Stimulated activated naive CD4-positive, alpha-beta T cell (primary cell): Measurements from ENCODE around the gene HSPA6.
"Not testable (repeated sequence)": the region's sequence is repeated elsewhere in the genome, so short reads cannot be mapped to it uniquely, and the experiment has no call there.

Experiments used
- DNase-seq, 6 experiments: peaks; one replicate each; lab custom pipeline; 2025; lab: John Stamatoyannopoulos, UW

Gene HSPA6

DNA sequence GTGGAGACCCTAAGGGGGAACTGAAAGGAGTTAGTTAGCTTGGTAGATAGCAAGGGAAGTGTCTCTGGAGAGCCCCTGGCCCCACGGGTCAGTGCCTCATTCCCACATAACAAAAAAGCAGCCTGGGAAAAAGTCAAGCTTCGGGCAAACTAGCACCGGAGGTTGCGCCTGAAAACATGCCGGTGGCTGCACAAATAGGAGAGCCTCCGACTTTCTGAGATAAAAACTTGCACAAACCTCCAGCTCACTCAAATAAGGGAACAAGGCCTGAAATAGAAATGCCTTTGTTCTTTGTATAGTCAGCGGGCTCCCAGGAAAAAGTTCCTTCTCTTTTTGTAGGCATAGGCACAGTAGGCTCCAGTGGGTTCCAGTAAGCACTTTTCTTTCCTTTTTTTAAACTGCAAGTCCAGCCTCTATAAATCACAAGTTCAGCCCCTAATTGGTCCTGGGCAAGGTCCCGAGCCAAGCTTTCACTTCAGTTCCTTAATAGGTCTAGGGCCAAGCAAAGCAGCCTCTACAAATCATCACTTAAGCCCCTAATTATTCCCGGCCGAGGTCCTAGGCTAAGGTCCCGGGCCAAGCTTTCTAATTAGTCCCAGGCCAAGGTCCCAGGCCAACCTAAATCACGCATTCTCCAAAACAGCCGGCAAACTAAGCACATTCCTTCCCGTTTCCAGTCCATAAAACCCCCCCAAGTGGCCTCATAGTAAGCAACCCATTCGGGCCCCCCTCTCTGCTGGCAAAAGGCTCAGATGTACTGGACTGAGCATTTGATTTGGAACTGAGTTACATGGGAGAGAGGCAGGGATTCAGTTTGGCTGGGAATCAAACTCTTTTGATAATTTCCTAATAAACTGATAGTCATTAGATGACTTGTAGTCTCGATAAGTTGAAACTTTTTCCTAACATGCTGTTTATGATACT lies 8.6 kb downstream of the HSPA6 start:
- DNase-seq = not testable (repeated sequence)

DNA sequence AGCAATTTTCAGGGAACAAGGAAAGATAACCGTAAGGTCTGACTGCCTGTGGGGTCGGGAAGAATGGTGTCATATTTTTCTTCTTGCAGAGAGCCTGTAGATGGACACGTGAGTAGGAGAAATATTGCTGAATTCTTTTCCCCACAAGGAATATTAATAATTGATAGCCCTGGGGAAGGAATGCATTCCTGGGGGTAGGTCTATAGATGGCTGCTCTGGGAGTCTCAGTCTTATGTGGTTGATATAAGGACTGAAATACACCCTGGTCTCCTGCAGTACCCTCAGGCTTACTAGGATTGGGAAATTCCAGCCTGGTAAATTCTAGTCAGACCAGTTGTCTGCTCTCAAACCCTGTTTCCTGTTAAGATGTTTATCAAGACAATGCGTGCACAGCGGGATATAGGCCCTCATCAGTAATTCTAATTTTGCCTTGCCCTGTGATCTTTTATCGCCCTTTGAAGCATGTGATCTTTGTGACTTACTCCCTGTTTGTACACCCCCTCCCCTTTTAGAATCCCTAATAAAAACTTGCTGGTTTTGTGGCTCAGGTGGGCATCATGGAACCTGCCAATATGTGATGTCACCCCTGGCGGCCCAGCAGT lies 12.8 kb downstream of the HSPA6 start:
- DNase-seq = not testable (repeated sequence)

DNA sequence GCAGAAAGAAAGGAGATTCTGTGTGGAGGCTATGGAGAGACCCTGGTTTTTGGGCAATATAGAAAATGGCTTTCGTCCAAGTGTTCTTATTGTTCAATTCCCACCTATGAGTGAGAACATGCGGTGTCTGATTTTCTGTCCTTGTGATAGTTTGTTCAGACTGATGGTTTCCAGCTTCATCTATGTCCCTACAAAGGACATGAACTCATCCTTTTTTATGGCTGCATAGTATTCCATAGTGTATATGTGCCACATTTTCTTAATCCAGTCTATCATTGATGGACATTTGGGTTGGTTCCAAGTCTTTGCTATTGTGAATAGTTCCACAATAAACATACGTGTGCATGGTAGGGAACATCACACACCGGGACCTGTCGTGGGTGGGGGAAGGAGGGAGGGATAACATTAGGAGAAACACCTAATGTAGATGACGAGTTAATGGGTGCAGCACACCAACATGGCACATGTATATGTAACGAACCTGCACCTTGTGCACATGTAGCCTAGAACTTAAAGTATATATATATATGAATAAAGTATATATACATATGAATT lies 14.7 kb downstream of the HSPA6 start:
- DNase-seq = not testable (repeated sequence)

DNA sequence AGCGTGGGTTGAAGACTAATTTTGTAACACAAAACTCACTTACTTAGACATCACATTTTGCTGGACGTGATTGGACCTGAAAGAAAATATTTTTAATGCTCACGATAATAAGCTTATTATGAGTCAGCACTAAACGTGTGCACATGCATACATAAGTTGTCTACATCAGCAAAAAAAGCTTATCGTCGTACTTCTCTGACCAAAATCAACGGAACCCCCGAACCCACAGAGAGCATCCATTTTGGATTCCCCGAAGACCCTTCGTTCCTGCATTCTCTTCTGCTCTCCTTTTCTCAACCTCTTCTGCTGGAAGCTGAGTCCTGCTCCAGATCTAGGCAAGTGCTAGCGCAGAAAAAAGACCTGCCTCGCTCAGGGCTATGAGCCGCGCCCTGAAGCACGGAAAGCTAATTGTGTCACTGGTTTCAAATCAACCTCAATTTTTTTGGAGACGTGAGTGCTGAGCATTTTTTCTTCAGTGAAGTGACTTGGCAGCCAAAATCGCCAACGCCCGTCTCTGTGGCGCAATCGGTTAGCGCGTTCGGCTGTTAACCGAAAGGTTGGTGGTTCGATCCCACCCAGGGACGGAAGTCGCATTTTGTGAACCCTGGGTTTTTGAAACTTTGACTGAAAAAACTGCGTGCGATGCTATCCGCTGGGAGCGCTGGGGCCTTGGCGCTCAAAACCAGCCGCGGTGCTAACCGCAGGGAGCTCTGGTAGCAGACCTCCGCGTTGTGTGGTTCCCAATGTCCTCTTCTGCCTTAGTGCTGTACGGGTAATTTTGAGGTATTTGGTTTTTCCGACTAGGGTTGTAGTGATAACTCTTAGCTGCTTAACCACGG lies 15.6 kb downstream of the HSPA6 start:
- DNase-seq = peak; percentile 75 to 93 (median 82)

DNA sequence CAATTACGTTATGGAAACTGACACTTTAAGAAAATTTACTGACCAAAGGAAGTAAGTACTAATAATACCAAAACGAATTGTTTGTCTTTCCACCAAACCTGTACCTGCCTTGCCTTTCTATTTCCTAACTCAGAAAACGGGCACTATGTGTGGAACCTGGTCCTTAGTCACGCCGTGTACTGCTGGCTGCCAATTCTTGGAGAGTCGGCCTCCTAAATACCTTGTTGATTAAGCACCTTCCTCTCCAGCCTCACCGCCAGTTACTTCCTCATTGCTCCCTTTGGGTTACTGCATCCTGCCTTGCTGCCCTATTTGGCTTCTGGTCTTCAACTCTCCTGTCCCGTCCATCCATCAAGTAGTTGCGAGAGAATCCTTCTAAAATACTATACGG lies 16.2 kb downstream of the HSPA6 start:
- DNase-seq = peak in 1 of 6 experiments; percentile 51

DNA sequence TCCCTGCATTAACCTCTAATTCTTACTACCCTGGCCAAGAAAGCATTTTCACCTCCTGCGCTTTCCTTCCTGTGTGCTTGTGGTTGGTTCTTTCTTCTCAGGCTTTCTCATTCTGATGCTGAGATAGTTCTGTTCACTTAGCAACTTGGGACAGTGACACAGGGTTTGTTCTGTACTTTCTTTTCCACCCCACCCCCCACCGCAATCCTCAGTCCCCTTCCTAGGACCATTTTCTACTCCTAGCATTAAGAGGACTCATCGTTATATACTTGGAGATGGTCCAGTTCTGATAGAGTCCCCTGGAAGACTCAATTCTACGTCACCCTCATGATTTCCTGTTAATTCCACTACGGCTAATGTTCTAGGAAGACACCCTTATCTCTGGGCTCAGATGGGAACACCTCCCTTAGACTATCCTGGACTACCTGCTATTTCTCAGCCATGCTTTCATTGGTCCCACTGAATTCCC lies 17.8 kb downstream of the HSPA6 start:
- peak in 4 of 6 experiments; percentile 8 to 57 (median 46) for DNase-seq

DNA sequence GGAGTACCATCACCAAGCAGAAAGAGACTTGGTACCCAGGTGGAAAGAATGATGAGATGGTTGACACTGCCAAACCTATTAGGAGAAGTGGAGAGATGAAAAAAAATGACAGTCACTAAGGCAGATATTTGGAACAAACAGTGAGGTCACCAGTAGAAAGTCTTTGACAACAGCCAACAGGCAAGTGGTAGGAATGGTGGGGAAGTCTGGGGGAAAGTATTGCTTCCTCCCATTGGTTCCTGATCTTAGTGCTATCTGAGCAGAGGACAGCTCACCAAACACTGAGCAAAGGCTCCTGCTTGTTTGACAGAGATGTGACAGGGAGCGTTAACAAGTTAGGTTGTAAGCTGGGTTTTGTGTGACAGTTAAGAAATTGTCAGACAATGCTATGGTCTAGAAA lies 18.8 kb downstream of the HSPA6 start:
- DNase-seq = not testable (repeated sequence)

DNA sequence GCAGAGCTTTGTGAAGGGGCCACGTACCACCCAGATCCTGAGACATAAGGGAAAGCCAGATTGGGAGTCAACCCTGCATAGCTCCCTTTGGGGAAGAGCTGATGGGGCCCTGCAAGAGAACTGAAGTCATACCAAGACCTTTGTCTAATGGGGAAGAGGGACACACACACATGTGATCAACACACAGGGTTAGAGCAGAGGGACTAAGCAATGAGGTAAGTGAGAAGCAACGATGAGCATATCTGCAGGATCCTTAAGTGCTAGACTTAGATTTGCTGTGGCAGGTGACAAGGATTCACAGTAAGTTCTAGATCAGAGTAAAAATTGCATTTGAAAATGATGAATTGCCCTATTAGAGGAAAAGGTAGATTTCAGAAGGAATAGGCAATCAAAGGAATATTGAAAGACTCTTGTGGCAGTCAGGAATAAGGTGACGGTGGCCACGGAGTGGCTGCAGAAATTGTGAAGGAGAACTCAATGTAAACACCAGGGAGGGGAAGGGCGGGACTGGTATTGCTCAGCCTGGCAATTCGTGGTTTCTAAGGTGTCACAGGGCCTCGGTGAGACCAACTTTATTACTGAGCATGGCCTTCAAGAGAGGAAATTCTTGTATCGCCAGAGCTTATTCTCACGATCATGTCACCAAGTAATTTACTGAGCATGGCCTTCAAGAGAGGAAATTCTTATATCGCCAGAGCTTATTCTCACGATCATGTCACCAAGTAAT lies 20.8 kb downstream of the HSPA6 start:
- not testable (repeated sequence) for DNase-seq

DNA sequence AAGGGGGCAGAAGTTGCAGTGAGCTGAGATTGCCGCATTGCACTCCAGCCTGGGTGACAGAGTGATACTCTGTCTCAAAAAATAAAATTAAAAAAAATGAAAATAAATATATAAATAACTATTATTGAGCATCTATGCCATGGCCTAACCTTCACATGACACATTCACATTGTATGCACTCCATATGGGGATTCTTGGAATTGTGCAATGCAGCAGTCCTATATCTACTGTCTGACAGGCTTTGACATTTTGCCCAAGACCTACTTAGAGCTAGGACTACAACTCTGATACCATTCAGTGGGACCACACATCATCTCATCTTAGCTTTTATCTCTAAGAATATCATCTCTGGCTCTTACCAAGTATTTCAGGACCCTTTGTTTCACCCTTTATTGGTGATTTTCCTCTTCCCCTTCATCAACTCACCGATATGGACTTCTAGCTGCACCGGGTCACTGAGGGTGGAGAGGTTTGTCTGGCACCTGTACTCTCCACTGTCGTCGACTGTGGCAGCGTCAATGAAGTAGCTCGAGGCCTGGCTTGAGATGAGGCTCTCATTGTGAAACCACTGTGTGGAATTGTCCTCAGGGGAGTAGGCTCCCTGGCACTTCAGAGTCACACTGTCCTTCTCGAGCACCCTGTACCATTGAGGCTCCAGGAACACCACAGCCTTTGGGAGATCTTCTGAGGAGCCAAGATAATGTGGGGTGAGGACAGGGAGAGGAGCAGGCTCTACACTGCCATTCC lies 23.8 kb downstream of the HSPA6 start:
- not testable (repeated sequence) for DNase-seq

DNA sequence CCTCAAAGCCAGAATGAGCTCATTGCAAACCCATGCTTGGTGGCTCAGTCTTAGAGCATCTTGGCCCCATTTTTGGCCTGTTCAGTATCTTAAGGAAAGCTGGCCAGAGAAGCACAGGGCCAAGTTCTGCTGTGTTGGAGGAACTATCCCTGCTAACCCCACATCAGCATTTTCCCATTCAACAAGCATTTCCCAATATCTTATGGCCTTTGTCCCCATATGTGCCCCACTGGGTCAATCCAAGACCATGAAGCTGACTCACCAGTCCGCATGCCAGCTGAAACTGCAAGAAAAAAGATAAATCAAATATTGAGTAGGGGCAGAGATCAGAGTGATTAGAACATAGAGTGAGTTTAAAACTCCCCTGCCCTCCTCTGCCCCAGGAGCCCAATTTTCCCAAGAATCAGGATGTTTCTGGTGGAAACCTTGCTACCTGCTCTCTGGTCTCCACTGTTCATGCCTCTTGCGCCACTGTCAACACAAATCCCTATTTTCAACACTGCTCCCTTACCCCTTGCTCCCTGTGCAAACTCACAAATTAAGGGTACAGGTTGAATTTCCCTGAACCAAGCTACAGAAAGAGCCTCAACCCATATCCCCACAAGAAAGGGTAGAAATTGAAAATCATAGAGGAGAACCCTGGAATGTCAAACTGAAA lies 24.5 kb downstream of the HSPA6 start:
- DNase-seq = not testable (repeated sequence)

DNA sequence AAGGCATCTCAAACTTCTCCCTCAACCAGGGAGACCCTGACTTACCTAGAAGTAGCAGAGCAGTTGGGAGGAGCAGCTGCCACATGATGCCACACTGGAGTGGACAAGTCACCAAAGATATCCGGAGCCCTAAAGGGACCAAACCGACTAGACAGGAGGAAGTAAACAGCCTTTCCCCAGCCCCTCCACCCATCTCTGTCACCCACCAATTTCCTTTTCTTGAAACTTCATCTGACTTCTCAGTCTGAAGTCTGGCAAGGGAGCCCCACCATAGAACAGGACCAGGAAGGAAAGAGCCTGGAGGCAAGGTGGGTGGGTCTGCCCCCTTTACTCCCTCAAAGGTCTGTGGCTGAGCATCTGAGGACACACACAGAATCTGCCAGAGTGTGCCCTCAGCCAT lies 25.3 kb downstream of the HSPA6 start, which contains the start of gene FCGR3A:
Gene FCGR3A (minus strand): TSS at position 167 of the 400 bp plus-strand sequence. CDS start 82 bp downstream, at position 85.
- no peak for DNase-seq

DNA sequence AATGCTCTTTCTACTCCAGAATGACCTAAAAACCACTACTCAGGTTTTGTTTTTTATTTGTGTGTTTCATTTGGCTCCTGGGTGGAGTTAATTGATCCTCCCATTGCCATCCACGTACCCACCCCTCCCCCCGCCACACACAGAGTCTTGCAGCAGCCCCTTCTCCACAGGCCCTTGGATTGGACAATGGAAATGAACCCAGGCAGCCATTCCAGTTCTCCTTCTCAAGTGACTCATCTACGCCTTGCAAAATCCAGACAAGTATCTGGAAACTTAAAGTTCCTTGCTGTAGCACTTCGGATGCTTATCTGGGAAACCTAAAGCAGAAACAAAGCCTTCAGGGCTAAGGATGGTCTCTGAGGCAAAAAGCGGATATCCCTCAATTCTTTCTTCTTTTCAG lies 26.6 kb downstream of the HSPA6 start:
- not testable (repeated sequence) for DNase-seq

DNA sequence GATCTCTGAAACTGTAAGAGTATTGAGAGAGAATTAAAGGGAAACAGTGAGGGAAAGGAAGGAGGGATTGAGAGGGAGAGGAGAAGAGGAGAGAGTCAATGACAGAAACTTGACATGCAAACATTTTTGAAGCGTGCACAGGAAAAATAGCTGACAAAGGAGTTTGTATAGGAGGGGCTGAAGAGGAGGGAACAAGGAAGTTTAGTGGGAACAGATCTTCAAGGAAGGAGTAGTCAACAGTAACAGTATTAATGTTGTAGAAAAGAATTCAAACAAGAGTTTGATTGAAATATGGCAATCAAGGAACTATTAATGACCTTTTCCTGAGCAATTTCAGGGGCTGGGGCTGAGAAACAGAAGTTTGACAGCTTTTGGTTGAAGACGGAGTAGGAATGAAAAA lies 29.3 kb downstream of the HSPA6 start:
- DNase-seq = not testable (repeated sequence)

DNA sequence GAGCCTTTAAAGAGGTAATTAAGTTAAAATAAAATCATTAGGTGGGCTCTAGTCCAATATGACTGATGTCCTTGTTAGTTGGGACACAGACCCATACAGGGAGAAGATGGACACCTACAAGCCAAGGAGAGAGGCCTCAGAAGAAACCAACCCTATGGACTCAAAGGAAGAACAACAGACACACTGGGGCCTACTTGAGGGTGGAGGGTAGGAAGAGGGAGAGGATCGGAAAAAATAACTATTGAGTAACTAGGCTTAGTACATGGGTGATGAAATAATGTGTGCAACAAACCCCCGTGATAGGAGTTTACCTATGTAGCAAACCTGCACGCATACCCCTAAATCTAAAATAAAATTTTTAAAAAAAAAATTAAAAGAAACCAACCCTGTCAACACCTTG lies 30.0 kb downstream of the HSPA6 start:
- DNase-seq = not testable (repeated sequence)

DNA sequence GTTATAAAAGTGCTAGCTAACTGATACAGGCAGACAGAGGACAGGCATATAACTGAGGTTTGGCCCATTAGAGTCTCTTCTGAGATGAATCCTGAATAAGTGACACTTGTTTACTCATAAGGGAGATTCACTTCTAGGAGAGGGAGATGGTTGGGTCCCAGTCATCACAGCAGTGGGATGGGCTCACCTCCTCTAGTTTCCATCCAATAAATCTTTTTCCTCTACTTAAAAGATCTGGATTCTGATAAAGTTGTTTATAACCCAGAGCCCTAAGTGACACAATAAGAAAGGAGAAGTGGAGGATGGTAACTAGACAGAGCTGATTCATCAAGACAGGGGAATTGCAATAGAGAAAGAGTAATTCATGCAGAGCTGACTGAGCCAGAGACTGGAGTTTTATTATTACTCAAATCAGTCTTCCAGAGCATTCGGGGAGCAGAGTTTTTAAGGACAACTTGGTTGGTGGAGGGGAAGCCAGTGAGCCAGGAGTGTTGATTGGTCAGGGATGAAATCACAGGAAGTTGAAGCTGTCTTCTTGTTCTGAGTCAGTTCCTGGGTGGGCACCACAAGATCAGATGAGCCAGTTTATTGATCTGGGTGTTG lies 30.6 kb downstream of the HSPA6 start:
- not testable (repeated sequence) for DNase-seq

DNA sequence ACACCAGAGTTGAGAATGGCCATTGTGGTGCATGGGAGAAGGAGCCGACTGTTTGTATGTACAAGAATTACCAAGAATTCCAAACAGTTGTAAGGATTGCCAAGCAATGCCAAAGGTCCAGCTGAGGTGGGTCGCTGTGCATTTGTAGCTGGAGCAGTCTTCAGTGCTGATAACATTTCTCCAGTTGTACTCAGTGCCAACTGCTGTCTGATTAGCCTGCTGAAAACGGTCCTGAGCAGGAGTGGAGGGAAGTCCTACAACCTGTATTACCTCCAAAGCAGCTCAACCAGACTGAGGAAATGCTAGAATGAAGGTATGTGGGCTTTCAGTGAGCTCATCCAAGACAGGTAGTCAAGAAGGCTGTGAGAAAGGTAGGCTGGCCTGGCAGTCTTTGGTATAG lies 31.8 kb downstream of the HSPA6 start:
- not testable (repeated sequence) for DNase-seq

DNA sequence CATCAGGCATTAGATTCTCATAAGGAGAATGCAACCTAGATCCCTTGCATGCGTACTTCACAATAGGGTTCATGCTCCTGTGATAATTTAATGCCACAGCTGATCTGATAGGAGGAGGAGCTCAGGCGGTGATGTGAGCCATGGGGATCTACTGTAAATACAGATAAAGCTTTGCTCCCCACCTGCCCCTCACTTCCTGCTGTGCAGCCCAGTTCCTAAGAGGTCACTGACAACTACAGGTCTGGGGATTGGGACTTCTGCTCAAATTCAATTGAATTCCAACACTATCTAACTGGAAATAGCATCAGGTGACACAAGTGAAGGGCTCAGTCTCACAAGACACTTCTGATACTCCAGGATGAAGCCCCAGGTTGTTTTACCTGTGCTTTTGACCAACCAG lies 32.6 kb downstream of the HSPA6 start:
- DNase-seq = not testable (repeated sequence)

DNA sequence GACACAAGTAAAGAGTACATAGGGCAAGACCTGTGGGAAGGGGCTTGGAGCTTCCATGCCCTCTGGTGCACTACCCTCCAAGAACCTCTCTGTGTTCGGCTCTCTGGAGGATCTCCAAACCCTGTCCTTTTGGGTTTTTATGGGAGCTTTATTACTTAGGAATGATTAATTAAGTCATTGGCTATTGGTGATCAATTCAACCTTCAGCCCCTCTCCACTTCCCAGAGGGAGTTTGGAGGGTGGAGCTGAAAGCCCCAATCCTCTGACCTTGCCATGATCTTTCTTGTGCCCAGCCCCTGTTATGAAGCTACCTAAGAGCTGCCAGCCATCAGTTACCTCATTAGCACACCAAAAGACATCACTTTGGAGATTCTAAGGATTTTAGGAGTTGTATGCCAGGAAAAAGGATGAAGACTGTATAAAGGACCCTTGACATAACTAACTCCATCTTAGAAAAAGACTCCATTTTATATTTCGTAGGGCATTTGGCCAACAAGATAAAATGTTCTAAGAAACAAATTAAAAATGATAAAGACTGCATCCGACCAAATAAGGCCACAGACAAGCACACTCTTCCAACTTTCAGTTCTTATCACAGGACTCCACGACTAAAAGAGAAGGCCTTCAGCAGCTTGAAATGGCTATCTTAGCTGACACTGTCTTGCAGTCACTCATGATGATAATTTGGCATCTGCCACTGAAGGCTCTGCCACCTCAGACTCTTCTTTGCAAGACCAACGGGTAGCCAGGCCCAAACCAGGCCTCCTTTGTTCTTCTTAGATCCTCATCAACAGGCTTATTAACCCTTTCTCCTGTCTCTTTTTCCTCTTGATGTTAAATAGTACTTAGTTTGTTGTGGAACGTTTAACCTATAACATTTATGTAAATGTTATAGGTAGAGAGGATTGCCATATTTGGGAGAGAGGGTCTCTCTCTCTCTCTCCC lies 33.4 kb downstream of the HSPA6 start:
- not testable (repeated sequence) for DNase-seq
